Measurements from ENCODE around the gene PRDM16. TPM values are rescaled to one million over a fixed set of nuclear protein-coding genes. Genes with fewer than 3 reads are reported as not detected.

PRDM16 gene
- total and polyA plus RNA-seq, 2 experiments from 2014 or later, result 0.14 to 0.16 TPM

- no peaks in the 10 kb centered on the region for H3K27me3 ChIP-seq (ENCODE audit: insufficient read depth)
- no peak overlapping the region for H3K27ac ChIP-seq (ENCODE audit: low read depth)
- no peak overlapping the region for H3K4me2 ChIP-seq
- ATAC-seq (no peak), DNase-seq (ENCODE audit: low spot score) (no peak)
- no peaks in the 10 kb centered on the region; the same call in 2 of the 3 replicates for H3K9me3 Mint-ChIP-seq
- no peaks in the 10 kb centered on the region for H3F3A ChIP-seq (replicated peaks; ENCODE audit: low read depth)
- no peaks in the 10 kb centered on the region for H3K36me3 ChIP-seq (ENCODE audit: insufficient read depth)
- H3K79me2 ChIP-seq (replicated peaks; ENCODE audit: insufficient read depth), result no peaks in the 10 kb centered on the region
- no peak overlapping the region for H2AFZ ChIP-seq
- peaks cover 6% of the 10 kb centered on the region for H3K27me3 Mint-ChIP-seq (ENCODE audit: insufficient read depth, low read depth, poor library complexity)
- H4K20me1 ChIP-seq (replicated peaks; ENCODE audit: insufficient read depth), result no peaks in the 10 kb centered on the region
- TF ChIP-seq CREB1 (CRISPR knock-in tag; IDR thresholded peaks at IDR 0.05; ENCODE audit: low read depth) (no peak), CTCF (conservative IDR thresholded peaks at IDR 0.05; ENCODE audit: low read depth in 2 of 2) (no peak)
- H3K27ac Mint-ChIP-seq, result no peak overlapping the region
- H3K4me3 Mint-ChIP-seq, result no peak overlapping the region
- H3K4me3 ChIP-seq, result no peak overlapping the region
- H3K36me3 Mint-ChIP-seq (ENCODE audit: low read depth), result no peaks in the 10 kb centered on the region; the same call in 2 of the 3 replicates
- no peaks in the 10 kb centered on the region for H3K4me1 ChIP-seq (ENCODE audit: insufficient read depth)
- H3K4me1 Mint-ChIP-seq, result peaks cover 6% of the 10 kb centered on the region; the same call in 2 of the 3 replicates
- no peaks in the 10 kb centered on the region for H3K9me2 ChIP-seq (ENCODE audit: insufficient read depth)
Measured at GRCh38 chr1:3327936-3328590, 259.1 kb downstream of the PRDM16 start.

GRCh38 chr1:3329640-3330281 is 260.8 kb downstream of the PRDM16 start:
- Mint-ChIP-seq H3K4me1 (peaks cover 6% of the 10 kb centered on the region; the same call in 2 of the 3 replicates), H3K27ac (no peak overlapping the region), H3K9me3 (no peaks in the 10 kb centered on the region; the same call in 2 of the 3 replicates), H3K36me3 (ENCODE audit: low read depth) (no peaks in the 10 kb centered on the region; the same call in 2 of the 3 replicates), H3K4me3 (no peak overlapping the region), H3K27me3 (ENCODE audit: insufficient read depth, low read depth, poor library complexity) (peaks cover 6% of the 10 kb centered on the region)
- Histone ChIP-seq H3K27me3 (ENCODE audit: insufficient read depth) (no peaks in the 10 kb centered on the region), H3K36me3 (ENCODE audit: insufficient read depth) (no peaks in the 10 kb centered on the region), H3K79me2 (replicated peaks; ENCODE audit: insufficient read depth) (no peaks in the 10 kb centered on the region), H4K20me1 (replicated peaks; ENCODE audit: insufficient read depth) (no peaks in the 10 kb centered on the region), H3K9me2 (ENCODE audit: insufficient read depth) (no peaks in the 10 kb centered on the region), H3K4me2 (no peak overlapping the region), H3K27ac (ENCODE audit: low read depth) (no peak overlapping the region), H3K4me1 (ENCODE audit: insufficient read depth) (no peaks in the 10 kb centered on the region), H2AFZ (no peak overlapping the region), H3K4me3 (no peak overlapping the region), H3F3A (replicated peaks; ENCODE audit: low read depth) (no peaks in the 10 kb centered on the region)
- ATAC-seq (no peak), DNase-seq (ENCODE audit: low spot score) (no peak)
- TF ChIP-seq JUNB (IDR thresholded peaks at IDR 0.05; ENCODE audit: unreplicated experiment) (no peak), ETS1 (IDR thresholded peaks at IDR 0.05) (no peak), ZNF462 (CRISPR knock-in tag; IDR thresholded peaks at IDR 0.05) (no peak), ZNF331 (CRISPR knock-in tag; IDR thresholded peaks at IDR 0.05; ENCODE audit: low read depth) (no peak), CREB1 (CRISPR knock-in tag; IDR thresholded peaks at IDR 0.05; ENCODE audit: low read depth) (no peak), CTCF (conservative IDR thresholded peaks at IDR 0.05; ENCODE audit: low read depth in 2 of 2) (no peak), STAT1 (IDR thresholded peaks at IDR 0.05; ENCODE audit: unreplicated experiment) (no peak)

Measured in GM23338 (cell line).